ENCODE measurements around the gene ANKRD60.
A peak's percentile ranks its signal among the peaks of the same experiment; 100 is the strongest.

The ANKRD60 gene

DNA sequence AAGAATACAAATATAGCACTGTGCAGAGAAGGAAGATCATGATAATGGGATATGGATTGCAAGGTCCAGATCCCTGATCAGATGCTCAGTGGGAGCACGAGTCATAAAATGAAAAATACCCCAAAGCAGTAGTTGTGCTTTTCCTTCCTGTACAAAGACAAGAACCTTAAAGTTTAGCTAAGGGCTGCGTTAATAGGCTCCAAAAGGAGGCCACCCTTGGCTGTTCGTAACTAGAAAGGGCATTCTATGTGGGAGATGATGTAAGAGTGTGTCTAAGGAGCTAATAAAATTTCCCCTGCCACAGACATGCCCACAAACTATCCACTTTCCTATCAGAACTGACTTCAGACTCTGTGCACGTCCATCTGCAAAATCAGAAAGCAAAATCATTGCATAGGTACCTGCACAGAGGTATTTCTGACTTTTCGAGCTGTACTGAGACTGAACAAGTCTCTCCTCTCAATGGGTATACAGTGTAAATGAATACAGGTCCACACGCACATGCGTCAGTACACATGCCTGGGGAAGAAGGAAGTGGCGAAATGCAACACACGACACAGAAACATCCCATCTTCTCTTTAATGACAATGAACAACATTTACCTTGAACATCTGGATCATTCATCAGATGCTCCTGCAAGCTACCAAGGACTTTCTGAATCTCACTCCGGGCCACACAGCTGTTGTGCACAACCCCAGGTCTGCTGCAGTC, 16.9 kb upstream of the ANKRD60 start:
- no peak for DNase-seq (ENCODE audit: extremely low read depth in 1 of 2, low read depth in 1 of 2)

DNA sequence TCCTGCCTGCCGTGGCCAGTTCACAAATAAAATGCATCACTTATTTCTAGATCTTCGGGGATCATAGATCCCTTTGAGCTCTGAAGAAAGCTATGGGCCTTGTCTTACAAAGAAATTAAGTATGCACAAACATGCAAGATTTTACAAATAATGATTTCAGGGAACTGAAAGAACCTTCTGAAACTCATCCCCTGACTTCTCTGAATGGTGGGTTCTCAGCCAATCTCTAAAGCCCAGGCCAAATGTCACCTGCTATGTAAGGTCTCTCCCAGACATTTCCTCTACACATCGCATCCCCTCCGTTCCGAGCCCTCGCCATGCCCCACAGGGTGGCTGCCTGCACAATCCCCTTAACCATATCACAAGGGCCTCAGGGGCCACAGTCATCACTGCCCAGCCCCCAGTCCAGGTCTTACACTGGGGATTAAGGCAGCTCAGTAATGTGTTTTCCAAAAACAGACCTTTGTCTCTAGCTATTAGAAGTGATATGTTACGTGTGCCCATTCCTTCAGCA, 16.1 kb upstream of the ANKRD60 start:
- DNase-seq (ENCODE audit: extremely low read depth in 1 of 2, low read depth in 1 of 2), result no peak

DNA sequence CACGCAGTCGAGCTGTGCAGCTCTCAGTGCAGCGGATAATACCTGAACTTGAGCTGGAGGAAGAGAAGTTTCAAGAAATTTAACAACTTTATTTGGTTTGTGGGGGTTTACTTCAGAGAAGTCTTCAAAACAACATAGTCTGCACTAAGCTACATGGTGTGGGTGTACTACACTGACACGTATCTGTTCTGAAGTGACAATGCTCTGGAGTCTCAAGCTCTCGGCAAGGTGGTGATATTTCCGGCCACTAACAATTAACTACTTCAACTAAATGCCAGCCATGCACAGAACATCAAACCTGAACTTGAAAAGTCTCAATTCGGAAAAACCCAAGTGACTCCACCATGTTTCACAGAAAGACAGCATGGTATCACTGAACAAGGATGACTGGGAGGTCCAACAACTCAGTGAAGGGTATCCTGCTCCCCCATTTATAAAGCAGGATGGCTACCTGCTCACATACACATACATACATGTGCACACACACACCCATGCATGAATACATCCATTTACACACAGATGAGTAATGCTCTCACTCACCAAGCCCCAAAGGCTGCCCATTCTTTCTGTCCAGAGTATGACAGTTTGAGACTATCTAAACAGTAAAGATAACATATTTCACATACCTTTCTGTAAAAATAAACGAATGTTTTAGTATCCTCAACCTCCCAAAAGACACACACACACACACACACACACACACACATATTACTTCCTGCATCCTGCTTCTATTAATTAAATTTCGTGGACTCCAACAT, 15.4 kb upstream of the ANKRD60 start:
- no peak for DNase-seq (ENCODE audit: extremely low read depth in 1 of 2, low read depth in 1 of 2)

DNA sequence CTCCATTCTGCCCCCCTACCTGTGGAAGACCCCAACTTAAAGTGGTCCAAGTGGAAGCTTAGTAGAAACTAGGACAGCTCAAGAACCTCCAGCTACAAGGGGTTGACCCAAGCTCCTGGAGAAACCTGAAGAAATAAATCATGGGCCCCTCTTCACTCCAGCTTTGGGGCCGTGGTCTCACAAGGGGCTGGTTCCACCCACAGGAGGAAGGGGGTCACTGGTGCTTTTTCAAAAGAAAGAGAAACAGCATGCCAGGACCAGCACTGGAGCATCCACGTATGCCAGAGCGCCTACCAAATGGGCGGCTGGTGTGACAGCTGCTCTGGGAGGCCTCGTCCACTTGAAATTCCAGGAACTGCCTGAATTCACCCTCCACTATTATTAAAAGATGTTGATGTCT, 14.4 kb upstream of the ANKRD60 start:
- DNase-seq (ENCODE audit: extremely low read depth in 1 of 2, low read depth in 1 of 2), result no peak

DNA sequence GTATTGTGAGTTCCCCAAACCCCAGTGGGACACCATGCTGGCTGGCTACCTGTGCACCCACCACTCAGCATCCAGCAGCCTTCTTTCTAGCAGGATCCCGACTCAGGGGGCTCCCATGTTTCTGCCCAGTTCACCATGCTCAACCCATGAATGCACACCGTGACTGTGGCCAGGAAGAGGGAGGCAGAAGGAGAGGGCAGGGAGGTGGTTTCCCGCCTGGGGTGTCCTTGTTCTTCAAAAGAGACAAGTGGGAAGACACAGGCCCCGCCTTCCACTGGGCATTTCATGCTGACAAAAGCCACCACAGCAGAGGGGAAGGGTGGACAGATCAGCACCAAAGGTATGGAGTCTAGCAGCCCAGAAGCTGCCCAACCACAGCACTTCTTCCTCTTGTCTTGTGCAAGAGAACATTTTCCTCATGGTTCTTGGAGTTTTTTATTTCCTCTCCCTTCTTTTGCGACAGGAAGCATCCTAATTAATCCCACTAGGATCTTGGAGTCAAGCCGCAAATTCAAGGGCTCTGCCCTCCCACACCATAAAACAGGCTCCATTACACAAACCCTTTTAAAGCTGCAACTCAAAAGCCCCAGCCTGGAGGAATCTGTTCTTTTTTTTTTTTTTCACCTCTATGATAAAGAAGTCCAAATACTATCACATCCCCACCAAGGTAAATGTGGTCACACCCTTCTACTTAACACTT, 13.5 kb upstream of the ANKRD60 start:
- DNase-seq (ENCODE audit: extremely low read depth in 1 of 2, low read depth in 1 of 2), result no peak

DNA sequence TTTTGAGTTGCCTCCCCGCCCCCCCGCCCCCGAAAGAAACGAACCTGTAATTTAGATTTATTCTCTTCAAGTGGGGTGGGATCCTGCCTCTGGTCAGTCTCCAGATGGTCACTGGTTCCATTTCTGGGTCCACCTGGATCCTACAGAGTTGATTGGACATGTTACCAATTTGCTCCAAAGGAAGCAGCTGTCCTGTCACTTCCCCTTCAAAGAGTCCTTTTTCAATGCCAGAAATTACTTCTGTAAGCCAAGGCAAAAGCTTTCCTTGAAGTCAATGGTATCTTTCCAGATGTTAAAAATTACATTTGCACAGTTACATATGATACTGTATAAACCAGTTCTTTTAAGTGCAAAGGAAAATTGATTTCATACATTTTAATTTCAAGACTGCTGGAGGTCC, 12.0 kb upstream of the ANKRD60 start:
- no peak for DNase-seq (ENCODE audit: extremely low read depth in 1 of 2, low read depth in 1 of 2)

DNA sequence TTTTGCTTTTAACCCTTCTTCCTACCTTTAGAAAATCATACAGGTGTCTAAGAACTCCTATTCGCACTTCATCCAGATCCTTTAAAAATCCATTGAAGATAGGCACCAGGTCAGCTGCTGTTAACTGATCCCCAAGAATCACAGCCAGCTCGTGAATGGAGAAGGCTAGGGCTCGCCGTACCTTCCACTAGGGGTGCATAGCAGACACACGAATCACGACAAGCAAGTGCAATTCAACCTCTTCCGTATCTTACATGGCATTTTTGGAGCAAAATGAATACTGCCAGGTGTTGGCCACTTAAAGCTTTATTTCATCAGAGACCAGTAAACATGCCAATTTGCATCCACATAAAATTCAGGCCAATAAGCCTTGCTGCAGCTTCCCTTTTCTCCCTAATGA, 10.8 kb upstream of the ANKRD60 start:
- DNase-seq (ENCODE audit: extremely low read depth in 1 of 2, low read depth in 1 of 2), result no peak

DNA sequence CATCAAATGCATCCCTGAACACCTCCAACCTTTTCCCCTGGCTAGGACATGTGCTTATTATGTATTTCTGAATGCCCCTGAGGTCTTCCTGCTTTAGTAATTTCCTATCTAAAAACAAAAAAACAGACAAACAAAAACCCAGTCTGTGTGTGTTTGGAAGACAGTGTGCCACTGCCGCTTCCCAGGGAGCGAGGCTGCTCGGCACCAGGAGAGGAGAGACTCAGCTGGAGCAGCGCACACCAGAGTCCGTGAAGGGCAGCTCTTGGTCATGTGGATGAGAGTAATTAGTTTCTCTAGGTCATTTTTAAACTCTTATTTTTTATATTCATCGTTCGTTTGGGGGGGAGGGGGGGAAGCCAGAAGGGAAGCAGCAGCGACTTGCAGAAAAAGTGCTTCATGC, 10.0 kb upstream of the ANKRD60 start:
- DNase-seq (ENCODE audit: extremely low read depth in 1 of 2, low read depth in 1 of 2), result no peak

DNA sequence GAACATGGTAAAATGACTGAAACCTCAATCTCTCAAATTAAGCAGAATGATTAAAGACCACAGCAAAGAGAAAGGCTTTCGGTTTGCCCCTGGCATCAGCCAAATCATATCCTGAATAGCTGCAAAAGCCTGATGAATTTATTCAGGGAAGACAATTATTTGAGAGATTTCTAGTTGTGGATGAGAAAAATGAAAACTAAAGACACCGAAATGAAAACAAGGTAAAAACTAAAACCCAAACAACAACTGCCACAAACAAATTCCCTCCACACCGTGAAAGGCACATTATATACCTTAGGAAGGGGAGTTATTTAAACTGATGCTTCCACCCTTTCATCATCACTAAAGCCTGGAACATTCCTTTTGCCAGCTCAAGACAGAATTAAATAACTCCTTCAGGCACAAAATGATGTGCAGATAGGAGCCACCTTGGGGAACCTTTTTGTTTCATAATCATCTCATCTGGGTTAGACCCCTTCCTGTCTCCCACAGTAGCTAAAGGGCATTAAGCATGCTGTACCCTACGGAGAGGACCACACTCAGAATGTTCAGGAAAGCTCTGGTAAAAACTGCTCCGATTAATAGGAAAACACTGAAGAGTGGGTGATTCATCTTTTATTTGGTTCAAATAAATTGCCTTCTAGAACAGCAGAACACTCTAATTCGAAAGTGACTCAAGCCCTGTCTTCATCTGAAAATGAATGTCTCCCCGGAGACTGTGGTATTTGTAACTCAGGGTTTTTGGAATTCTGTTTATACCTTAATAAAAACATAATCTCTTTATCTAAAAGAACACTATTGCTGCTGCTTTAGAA, 9.1 kb upstream of the ANKRD60 start:
- no peak for DNase-seq (ENCODE audit: extremely low read depth in 1 of 2, low read depth in 1 of 2)

DNA sequence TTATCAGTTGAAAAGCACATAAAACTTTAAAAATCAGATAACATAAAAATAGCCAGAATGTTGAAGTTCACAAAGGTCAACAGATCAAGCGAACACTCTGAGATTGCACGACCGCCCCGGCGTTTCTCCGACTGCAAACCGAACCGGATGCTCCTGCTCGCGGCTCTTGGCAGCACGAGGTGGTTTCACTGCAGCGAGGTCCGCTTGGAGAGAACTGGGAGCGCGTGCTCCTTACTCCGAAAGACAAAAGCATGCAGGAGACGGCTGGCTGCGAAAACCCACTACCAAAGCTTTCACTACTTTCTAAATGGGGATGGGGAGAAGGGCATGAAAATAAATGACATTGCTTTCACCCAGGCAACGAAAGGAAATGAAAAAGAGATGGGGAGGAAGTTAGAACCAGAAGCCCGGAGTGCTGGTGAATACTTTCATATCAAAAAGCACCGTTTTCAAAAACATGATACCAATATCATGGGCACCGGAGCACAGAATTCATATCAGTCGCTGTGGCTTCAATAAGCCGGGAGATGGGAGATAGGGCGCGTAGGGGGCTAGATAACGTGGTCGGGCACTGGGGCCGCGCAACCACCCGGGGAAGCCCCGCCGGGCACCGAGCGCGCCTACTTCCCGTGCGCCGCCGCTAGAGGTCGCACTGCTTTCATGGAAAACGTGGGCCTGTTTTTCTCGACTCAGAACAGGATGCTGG, 8.3 kb upstream of the ANKRD60 start:
- peak; percentile 68 to 77 for DNase-seq (ENCODE audit: extremely low read depth in 1 of 2, low read depth in 1 of 2)

DNA sequence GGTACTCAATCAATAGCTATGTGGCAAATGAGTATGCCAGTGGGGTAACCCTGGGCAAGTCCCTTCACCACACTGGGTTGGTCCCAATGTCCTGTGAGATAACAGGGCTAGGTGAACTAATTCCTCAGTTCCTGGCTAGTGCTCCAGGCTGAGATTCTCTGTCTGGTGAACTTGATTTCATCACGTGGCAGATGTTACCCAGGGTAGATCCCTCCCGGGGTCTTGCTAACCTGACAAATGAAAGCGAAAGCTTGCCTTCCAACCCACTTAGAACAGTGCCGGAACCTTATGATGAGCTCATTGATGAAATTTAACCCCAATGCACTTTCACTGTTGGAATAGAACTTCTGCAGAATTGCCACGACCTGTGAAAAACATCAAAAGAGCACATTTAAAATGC, 6.6 kb upstream of the ANKRD60 start:
- DNase-seq (ENCODE audit: extremely low read depth in 1 of 2, low read depth in 1 of 2), result no peak

DNA sequence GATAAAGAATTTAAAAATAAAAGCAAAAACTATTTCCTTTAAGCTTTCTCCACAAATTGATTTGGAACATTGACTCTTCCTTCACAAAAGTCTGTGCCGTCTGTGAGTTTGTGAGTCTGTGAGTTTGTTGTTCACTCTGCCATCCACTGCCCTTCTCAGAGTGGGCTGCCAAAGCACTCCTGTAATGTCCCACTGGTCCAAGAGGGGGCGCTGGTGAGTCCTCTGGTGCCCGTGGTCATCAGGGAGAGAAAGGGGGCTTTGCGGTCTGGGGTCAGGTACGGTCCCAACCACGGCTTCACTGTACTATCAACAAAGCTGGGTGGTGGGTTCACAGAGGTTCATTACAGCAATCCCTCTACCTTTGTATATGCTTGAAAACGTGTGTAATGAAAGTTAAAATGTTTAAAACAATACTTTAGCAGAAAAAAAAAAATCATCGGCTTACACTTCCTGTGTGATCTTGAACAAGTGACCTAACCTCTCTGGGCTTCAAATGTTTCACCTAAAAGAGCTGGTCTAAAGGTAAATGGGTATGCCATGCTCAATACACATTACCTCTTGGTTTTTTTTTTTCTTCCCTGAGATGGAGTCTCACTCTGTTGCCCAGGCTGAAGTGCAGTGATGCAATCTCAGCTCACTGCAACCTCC, 5.6 kb upstream of the ANKRD60 start:
- peak in 1 of 2 donors; percentile 33 for DNase-seq (ENCODE audit: extremely low read depth in 1 of 2, low read depth in 1 of 2)

DNA sequence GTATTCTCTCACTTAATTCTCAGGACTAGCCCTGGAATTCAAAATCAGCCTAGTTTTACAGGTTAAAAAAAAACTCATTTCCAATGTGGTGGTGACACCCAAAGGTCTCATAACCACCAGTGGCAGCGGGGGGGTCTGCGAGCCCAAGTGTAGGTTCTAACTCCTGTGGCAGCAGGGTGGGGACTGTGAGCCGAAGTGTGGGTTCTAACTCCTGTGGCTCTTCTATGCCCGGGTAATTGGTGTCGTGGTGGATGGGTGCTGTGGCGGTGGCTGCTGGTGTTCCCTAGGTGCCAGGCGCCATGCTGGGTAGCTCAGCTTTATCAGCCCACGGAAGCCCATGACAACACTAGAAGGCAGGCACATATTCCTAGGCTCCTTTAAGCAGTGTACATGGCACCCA, 4.9 kb upstream of the ANKRD60 start:
- no peak for DNase-seq (ENCODE audit: extremely low read depth in 1 of 2, low read depth in 1 of 2)

DNA sequence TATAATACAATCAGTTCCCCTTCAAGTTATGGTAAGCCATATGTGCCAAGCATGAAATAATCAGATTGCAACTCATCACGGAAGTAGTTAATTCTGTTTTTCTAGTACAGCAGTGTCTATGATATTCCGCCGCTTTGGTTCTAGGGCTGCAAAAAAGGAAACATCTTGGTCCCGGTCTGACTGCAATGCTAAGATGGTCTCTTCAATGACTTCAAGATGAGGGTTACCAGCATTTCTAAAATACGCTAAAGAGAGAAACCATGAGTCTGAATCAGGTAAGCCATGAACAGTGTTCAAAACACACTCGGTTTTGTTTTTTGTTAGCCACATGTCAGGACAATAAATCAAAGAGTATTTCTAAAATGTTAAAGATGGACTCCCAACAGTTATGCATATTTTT, 3.2 kb upstream of the ANKRD60 start:
- DNase-seq (ENCODE audit: extremely low read depth in 1 of 2, low read depth in 1 of 2), result no peak

DNA sequence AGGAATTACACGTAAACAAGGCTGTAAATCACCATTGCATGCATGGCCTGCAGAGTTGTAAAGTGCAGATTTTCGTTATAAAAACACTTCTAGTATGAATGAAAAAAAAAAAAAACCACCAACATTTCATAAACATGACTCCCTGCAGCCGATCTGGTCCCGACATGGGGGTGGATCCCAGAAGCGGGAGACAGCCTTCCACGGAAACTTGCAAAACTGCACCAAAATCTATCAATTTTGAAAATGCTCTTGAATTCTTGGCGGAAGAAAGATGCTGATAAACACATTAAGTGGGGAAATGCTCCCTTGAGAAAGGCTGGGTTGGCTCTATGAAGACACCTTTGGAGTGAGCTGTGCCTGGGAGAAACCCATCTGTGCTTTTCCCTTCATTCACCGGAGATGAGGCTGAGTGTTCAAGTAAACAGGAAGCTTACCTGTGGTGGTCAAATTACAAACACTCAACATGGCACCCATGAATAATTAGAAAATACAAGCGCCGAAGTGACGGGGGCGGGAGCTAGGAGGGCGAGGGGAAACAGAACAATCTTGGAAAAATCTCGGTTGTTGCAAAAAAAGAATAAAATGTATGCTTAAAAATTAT, 845 bp upstream of the ANKRD60 start:
- no peak for DNase-seq (ENCODE audit: extremely low read depth in 1 of 2, low read depth in 1 of 2)

DNA sequence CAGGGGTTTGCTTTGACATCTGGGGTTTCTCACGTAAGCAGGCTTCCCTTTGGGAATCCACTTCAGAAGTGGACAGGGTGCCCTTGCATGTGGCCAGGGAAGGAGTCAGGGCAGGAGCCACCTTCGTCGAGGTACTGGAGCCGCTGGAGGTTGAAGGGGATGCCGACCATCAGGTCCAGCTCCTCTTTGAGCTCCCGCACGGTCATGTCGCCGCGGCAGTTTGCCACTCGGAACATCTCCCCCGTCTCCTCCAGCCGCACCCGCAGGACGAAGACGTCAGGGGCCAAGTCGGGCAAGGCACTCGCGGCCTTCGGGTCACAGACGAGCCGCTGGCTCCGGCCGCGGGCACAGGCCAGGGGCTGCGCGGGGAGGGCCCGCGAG, 360 bp downstream of the ANKRD60 start:
- DNase-seq (ENCODE audit: extremely low read depth in 1 of 2, low read depth in 1 of 2), result no peak

DNA sequence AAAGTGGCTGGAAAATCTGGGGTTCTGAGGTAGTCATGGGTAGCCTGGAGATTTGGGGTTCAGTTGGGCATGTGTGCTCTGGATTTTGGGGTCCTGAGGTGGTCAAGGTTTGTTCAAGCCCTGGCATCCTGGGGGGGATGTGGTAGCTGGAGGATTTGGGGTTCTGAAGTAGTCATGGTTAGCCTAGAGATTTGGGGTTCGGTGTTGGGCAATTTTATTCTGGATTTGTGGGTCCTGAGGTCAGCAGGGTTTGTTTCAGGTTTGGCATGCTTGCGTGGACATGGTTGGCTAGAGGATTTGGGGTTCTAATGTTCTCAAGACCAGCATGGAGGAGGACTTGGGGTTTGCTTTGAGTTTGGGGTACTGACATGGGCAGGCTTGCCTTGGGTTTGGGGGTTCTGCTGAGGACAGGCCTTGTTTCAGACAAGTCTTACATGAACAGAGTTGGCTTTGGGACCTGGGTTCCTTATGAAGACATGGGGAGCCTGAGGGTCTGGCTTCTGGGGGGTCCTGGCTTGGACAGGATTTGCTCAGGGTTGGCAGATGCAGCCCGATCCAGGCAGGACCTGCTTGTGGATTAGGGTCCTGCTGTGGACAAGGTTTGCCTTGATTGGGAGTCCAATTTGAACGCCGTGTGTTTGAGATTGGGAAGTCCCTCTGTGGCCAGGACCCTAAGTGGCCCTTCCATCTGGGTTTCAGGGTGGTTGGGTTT, 906 bp downstream of the ANKRD60 start:
- no peak for DNase-seq (ENCODE audit: extremely low read depth in 1 of 2, low read depth in 1 of 2)

DNA sequence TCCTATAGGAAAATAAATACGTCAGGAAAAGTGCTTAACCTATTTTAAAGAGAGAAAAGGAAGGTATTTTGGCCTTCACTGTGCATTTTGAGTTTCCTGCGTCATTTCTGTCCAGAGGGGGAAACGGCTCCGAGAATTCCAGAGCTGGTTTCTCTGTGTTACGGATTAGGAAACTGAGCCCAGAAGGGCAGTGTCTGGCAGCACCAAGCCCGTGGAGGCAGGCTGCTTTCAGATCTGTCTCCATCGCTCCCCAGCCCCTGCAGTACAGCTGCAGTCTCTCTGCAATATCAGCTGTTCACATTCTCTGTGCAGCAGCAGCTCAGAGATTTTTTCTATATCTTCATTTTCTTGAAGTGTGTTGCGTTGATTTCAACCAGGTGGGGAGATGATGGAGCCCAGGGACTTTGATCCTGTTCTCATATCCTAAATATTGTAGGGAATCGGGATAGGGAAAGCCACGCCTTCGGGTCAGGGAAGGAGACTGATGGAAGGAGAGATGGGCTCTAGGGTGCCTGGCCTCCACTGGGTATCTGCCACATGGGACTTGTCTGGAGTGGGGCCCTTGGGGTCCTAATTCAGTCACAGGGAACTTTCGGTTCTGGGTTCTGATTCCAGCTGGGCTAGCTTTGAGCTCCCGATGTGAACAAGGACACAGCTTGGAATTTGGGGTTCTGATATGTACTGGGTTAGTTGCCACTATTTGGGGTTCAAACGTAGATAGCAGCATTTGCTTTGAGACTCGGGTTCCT, 2.8 kb downstream of the ANKRD60 start:
- DNase-seq (ENCODE audit: extremely low read depth in 1 of 2, low read depth in 1 of 2), result no peak
